Lower lobe of right lung (tissue), 2 donors: ENCODE results near the gene CDC42EP5. TPM values are rescaled to one million over a fixed set of nuclear protein-coding genes. Genes with fewer than 3 reads are reported as not detected.

ENCODE experiments used
- ATAC-seq, 2 donors: fragments of 200-7000 bp; cut with Tn5 transposase; one replicate each; pipeline ENCODE4 v1.9.1; 2020 to 2022; ENCODE audit warnings: mild to moderate bottlenecking in 2 of 2, moderate library complexity in 2 of 2
- DNase-seq: peaks from one replicate; pipeline ENCODE4 v3.0.0-alpha.2; 2020
- H3K27ac ChIP-seq: fragments of 200-600 bp; one replicate; pipeline ENCODE4 v1.8.0; 2022
- H3K27me3 ChIP-seq: fragments of 200-600 bp; one replicate; pipeline ENCODE4 v1.8.0; 2022; ENCODE audit warnings: low read depth
- H3K36me3 ChIP-seq: fragments of 200-600 bp; one replicate; pipeline ENCODE4 v1.8.0; 2022; ENCODE audit warnings: mild to moderate bottlenecking
- H3K4me1 ChIP-seq: fragments of 200-600 bp; one replicate; pipeline ENCODE4 v1.8.0; 2022
- H3K4me3 ChIP-seq: fragments of 200-600 bp; one replicate; pipeline ENCODE4 v1.8.0; 2022; ENCODE audit warnings: mild to moderate bottlenecking
- H3K9me3 ChIP-seq: fragments of 200-600 bp; one replicate; pipeline ENCODE4 v1.8.0; 2022
- CTCF ChIP-seq: fragments of 200-600 bp; IDR thresholded peaks from one replicate; pipeline ENCODE4 v1.8.0; 2022; ENCODE audit warnings: antibody characterized with exemption, mild to moderate bottlenecking
- intact Hi-C: fragments of 100-400 bp; cut with DNase I; formaldehyde crosslinking; loops from one replicate; pipeline ENCODE4 v1.11.0; 2022
- total RNA-seq: library from RNA; stranded (reverse); fragmentation: NEBNext Ultra II Directional; extraction: Animal tissue kit (Norgen Biotek cat#: 25700); gene quantifications from one replicate; pipeline ENCODE4 v1.2.1, GENCODE V29; 2021
- donor health status: DM: no; HTN: yes; CAD: no; lungs with severe emphysema.

Gene CDC42EP5
- total RNA-seq, 1 donor from 2014 or later: 25.5 TPM

- no peak for ATAC-seq
- TF ChIP-seq CTCF: no peak
- Histone ChIP-seq H3K4me1 (peaks cover 9% of the 10 kb centered on the region), H3K27ac (no peak overlapping the region), H3K4me3 (no peak overlapping the region), H3K36me3 (no peaks in the 10 kb centered on the region), H3K9me3 (no peaks in the 10 kb centered on the region), H3K27me3 (peaks cover 79% of the 10 kb centered on the region)
- DNase-seq: no peak
- intact Hi-C loops: no loop called here
These were observed 53.9 kb downstream of the CDC42EP5 start for GRCh38 chr19:54418930-54419800.

- Histone ChIP-seq H3K9me3 (no peaks in the 10 kb centered on the region), H3K27ac (no peak overlapping the region), H3K36me3 (no peaks in the 10 kb centered on the region), H3K4me3 (no peak overlapping the region), H3K4me1 (peaks cover 9% of the 10 kb centered on the region), H3K27me3 (peaks cover 78% of the 10 kb centered on the region)
- DNase-seq: no peak
- no peak for ATAC-seq
- no peak for TF ChIP-seq CTCF
- intact Hi-C loops: no loop called here
These were observed 54.8 kb downstream of the CDC42EP5 start for GRCh38 chr19:54418030-54418929.

GRCh38 chr19:54416695-54417491 lies 56.2 kb downstream of the CDC42EP5 start:
- ATAC-seq: no peak
- TF ChIP-seq CTCF: no peak
- H3K9me3 ChIP-seq: no peaks in the 10 kb centered on the region
- no peak overlapping the region for H3K27ac ChIP-seq
- intact Hi-C loops: no loop called here
- no peaks in the 10 kb centered on the region for H3K36me3 ChIP-seq
- no peak for DNase-seq
- peaks cover 71% of the 10 kb centered on the region for H3K27me3 ChIP-seq
- H3K4me1 ChIP-seq: peaks cover 9% of the 10 kb centered on the region
- no peak overlapping the region for H3K4me3 ChIP-seq

GRCh38 chr19:54415901-54416673 lies 57.0 kb downstream of the CDC42EP5 start:
- peaks cover 9% of the 10 kb centered on the region for H3K4me1 ChIP-seq
- H3K36me3 ChIP-seq: no peaks in the 10 kb centered on the region
- ATAC-seq (no peak), DNase-seq (no peak)
- H3K27me3 ChIP-seq: peaks cover 63% of the 10 kb centered on the region
- intact Hi-C loops: no loop called here
- H3K27ac ChIP-seq: no peak overlapping the region
- no peak for TF ChIP-seq CTCF
- H3K4me3 ChIP-seq: no peak overlapping the region
- H3K9me3 ChIP-seq: no peaks in the 10 kb centered on the region
